K562 (cell line): ENCODE results near the gene CHD2. TPM values are rescaled to one million over a fixed set of nuclear protein-coding genes. Genes with fewer than 3 reads are reported as not detected.

Experiments used
- ESRRA ChIP-seq: fragments of 450-650 bp; IDR thresholded peaks from 2 replicates; pipeline ENCODE4 v1.6.1; 2014; ENCODE audit warnings: low read depth, mild to moderate bottlenecking, moderate library complexity, borderline replicate concordance
- JUNB ChIP-seq: fragments of 450-650 bp; formaldehyde crosslinking; conservative IDR thresholded peaks from 2 replicates; pipeline ENCODE4 v1.4.0; 2020; ENCODE audit warnings: mild to moderate bottlenecking
- ZFPM2 ChIP-seq: fragments of 250-450 bp; sonication (Bioruptor Pico); IDR thresholded peaks from 2 replicates; pipeline ENCODE4 v1.5.1; 2022; ENCODE audit warnings: mild to moderate bottlenecking
- polyA plus RNA-seq, 8 experiments: library from polyadenylated mRNA; depleted of rRNA in 4 of 8; stranded (reverse) in 5 of 8; unstranded in 3 of 8; fragments of >200 nt; fragmentation: Nextera tagmentation in 2 of 8; fragmentation: Illumina TruSeq in 1 of 8; extraction: Ambion mirVana in 2 of 8; extraction: Trizol in 1 of 8; gene quantifications; 2 replicates each; pipeline versions ENCODE4 v1.2.1 to v1.2.3, GENCODE V29; 2011 to 2014; ENCODE audit warnings: inconsistent platforms in 1 of 8, missing spikeins in 1 of 8
- total RNA-seq, 7 experiments: library from RNA; depleted of rRNA in 6 of 7; stranded (reverse); fragments of >200 nt in 6 of 7; fragmentation: Illumina TruSeq in 2 of 7; extraction: Trizol in 2 of 7; gene quantifications; 2 replicates each; pipeline versions ENCODE4 v1.2.1 to v1.2.3, GENCODE V29; 2011 to 2021; ENCODE audit warnings: low replicate concordance in 1 of 7
- TF ChIP-seq, protein P1 (sequence below), 2 experiments: fragments of 450-650 bp; formaldehyde crosslinking in 1 of 2; IDR thresholded peaks; 2 replicates each; pipeline versions ENCODE4 v1.4.0 to v1.6.1; 2014 to 2020; ENCODE audit warnings: mild to moderate bottlenecking in 2 of 2, borderline replicate concordance in 1 of 2, low read depth in 1 of 2

The CHD2 gene
- total and polyA plus RNA-seq, 9 of the 15 experiments (the other 6 are each of a cell fraction or from before 2014, with no cell fraction given) = 38.9 to 70.8 (median 56.2) TPM

DNA sequence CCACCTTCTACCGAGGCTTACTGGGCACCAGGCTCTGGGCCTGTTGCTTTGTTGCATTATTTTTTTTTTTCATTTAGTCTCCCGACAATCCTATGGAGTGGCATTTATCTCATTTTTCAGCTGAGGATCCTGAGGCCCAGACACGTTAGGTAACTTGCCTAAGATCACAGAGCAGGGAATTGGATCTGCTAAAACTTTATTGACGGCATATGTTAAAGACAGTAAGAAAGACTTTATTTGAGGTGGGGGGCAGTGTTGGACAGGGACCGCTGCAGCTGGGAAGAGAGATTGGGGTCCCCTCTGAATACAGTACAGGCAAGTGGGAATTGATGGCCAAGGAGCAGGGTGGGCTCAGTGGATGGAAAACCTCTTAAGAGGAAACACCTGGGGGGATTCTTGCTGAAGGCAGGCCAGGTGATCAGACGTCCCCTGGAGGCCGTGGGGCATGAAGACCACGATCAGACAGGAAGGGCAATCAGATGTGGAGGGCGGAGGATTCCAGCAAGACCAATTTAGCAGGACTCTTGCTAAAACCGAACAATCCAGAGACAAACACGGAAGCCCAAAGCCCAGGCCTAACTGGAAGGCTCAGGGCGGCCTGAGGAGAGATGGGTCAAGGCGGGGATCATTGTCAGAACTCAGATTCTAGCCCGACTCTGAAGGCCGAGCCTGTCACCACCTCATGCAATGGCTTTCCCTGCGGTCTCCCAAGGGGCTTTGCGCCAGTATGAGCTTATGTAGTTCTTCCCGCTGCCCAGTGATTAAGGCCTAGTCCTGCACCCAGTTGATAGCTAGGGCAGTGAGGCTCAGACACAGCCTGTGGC lies 135.2 kb downstream of the CHD2 start (continued):
- TF ChIP-seq, protein P1, sequence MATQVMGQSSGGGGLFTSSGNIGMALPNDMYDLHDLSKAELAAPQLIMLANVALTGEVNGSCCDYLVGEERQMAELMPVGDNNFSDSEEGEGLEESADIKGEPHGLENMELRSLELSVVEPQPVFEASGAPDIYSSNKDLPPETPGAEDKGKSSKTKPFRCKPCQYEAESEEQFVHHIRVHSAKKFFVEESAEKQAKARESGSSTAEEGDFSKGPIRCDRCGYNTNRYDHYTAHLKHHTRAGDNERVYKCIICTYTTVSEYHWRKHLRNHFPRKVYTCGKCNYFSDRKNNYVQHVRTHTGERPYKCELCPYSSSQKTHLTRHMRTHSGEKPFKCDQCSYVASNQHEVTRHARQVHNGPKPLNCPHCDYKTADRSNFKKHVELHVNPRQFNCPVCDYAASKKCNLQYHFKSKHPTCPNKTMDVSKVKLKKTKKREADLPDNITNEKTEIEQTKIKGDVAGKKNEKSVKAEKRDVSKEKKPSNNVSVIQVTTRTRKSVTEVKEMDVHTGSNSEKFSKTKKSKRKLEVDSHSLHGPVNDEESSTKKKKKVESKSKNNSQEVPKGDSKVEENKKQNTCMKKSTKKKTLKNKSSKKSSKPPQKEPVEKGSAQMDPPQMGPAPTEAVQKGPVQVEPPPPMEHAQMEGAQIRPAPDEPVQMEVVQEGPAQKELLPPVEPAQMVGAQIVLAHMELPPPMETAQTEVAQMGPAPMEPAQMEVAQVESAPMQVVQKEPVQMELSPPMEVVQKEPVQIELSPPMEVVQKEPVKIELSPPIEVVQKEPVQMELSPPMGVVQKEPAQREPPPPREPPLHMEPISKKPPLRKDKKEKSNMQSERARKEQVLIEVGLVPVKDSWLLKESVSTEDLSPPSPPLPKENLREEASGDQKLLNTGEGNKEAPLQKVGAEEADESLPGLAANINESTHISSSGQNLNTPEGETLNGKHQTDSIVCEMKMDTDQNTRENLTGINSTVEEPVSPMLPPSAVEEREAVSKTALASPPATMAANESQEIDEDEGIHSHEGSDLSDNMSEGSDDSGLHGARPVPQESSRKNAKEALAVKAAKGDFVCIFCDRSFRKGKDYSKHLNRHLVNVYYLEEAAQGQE (IDR thresholded peaks at IDR 0.05; ENCODE audit: borderline replicate concordance) = no peak
- TF ChIP-seq, protein P1 (CRISPR knock-in tag; IDR thresholded peaks at IDR 0.05; ENCODE audit: low read depth) = no peak
- TF ChIP-seq ZFPM2 (no peak), ESRRA (no peak), JUNB (no peak)
